LNCAP (cell line): ENCODE results near the gene NPBWR2.

ENCODE experiments used
- CTCF ChIP-seq: fragments of 450-650 bp; IDR thresholded peaks from 2 replicates; pipeline ENCODE4 v1.5.1; 2017; ENCODE audit warnings: mild to moderate bottlenecking

Gene NPBWR2

GRCh38 chr20:64152906-64153305 lies 45.5 kb upstream of the NPBWR2 start:
- no peak for TF ChIP-seq CTCF

- no peak for TF ChIP-seq CTCF
Measured at GRCh38 chr20:64151633-64152530, 44.5 kb upstream of the NPBWR2 start.

- TF ChIP-seq CTCF, result no peak
Measured at GRCh38 chr20:64150756-64151632, 43.6 kb upstream of the NPBWR2 start.

GRCh38 chr20:64149809-64150560 lies 42.6 kb upstream of the NPBWR2 start:
- no peak for TF ChIP-seq CTCF

- TF ChIP-seq CTCF, result no peak
Measured at GRCh38 chr20:64149141-64149540, 41.8 kb upstream of the NPBWR2 start.

GRCh38 chr20:64148581-64148980 lies 41.2 kb upstream of the NPBWR2 start:
- no peak for TF ChIP-seq CTCF

- no peak for TF ChIP-seq CTCF
Measured at GRCh38 chr20:64146936-64147477, 39.6 kb upstream of the NPBWR2 start.
